Cardiac fibroblast (primary cell): ENCODE results near the gene PPDPF.

Experiments
- DNase-seq, 2 donors: peaks; one replicate each; pipeline versions ENCODE4 v3.0.0 to v3.0.0-alpha.2; 2010; ENCODE audit warnings: low read depth in 2 of 2
- H3K4me3 ChIP-seq, 2 donors: replicated peaks in 1 of 2; 1 replicate in 1 of 2; 2 replicates in 1 of 2; pipeline ENCODE4 v1.5.1; 2011; ENCODE audit warnings: low read depth in 2 of 2, low read length in 2 of 2, mild to moderate bottlenecking in 2 of 2, moderate library complexity in 1 of 2
- TF ChIP-seq, protein P1 (sequence below): IDR thresholded peaks from one replicate; pipeline ENCODE4 v1.5.1; 2011; ENCODE audit warnings: low read depth, mild to moderate bottlenecking, low read length, inconsistent platforms

The PPDPF gene

DNA sequence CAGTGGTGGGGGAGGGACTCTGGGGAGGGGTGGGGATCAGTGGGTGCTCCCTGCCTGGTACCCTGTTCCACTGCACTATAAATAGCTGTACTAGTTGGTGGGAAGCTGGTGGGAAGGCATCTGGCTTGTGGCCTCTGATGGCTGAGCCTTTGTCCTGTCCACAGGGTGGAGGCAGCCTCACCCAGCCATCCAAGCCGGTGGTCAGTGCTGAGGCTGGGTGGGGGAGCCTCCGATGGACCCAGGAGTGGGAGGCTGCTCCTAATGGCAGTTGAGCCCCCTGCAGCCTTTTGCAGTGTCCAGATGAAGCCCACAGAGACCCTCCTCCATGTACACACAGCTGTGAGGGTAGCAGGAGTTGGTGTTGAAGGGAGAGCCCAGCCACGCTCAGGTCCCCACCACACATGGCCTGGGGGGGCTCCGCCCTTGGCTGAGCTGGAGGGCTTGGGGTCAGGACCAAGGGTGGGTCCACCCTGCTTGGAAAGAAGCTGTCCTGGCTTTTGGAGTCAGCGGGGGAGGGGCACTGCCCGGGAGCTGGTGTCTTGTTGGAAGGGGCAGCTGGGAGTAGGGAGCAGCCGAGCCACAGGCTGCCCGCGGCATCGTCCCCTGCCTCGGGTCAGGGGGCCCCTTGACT is 2.5 kb downstream of the PPDPF start:
- no peak for DNase-seq

DNA sequence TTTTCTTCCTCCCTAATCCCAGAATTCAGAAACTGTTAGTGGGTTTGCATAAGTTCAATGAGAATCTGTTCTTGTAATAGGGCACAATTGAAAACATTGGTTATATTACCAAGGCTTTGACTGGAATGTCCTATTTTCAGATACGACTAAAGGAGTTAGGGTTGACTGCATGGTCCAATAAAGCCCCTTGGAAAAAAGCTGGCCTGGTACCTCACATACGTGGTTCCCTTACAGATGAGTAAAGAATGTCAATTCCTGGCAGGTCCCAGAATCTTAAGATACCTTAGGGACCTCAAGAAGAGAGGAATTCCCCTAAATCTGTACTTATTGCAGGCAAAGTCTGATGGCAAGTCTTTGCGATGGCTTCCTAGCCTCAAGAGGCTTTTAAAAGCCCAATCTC is 4.6 kb downstream of the PPDPF start:
- H3K4me3 ChIP-seq, result no peak overlapping the region
- peak in 1 of 2 donors; percentile 18 for DNase-seq
- TF ChIP-seq, protein P1, sequence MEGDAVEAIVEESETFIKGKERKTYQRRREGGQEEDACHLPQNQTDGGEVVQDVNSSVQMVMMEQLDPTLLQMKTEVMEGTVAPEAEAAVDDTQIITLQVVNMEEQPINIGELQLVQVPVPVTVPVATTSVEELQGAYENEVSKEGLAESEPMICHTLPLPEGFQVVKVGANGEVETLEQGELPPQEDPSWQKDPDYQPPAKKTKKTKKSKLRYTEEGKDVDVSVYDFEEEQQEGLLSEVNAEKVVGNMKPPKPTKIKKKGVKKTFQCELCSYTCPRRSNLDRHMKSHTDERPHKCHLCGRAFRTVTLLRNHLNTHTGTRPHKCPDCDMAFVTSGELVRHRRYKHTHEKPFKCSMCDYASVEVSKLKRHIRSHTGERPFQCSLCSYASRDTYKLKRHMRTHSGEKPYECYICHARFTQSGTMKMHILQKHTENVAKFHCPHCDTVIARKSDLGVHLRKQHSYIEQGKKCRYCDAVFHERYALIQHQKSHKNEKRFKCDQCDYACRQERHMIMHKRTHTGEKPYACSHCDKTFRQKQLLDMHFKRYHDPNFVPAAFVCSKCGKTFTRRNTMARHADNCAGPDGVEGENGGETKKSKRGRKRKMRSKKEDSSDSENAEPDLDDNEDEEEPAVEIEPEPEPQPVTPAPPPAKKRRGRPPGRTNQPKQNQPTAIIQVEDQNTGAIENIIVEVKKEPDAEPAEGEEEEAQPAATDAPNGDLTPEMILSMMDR, result no peak

More for the DNA sequence above, 2.5 kb downstream of the PPDPF start:
- H3K4me3 ChIP-seq, result no peak overlapping the region
- TF ChIP-seq, protein P1, result no peak

DNA sequence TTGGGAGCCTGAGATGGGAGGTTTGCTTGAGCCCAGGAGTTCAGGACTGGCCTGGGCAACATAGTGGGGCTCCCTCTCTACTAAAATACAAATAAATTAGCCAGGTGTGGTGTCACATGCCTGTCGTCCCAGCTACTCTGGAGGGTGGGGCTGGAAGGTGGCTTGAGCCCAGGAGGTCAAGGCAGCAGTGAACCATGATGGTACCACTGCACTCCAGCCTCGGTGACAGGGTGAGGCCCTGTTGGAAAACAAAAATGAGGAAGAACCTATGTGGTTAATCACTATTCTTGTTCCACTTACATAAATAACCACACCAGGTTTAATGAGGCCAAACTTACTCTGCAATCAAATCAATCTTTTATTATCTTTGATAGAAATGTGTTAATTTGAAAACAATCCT is 5.4 kb downstream of the PPDPF start:
- no peak for DNase-seq
- no peak overlapping the region for H3K4me3 ChIP-seq
- TF ChIP-seq, protein P1, result no peak

DNA sequence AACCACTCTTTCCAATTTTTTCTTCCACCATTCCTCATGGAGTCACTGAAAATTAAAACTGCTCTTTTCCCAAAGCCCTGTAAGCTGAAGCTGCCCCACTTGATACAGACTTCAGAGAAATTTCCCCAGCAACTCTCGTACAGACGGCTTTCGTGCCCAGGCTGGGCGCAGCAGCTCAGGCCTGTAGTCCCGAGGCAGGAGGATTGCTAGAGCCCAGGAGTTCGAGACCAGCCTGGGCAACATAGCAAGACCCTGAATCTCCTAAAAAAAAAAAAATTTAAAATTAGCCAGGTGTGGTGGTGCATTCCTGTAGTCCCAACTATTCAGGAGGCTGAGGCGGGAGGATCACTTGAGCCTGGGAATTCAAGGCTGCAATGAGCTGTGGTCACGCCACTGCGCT is 6.6 kb downstream of the PPDPF start:
- TF ChIP-seq, protein P1, result no peak
- H3K4me3 ChIP-seq, result no peak overlapping the region
- no peak for DNase-seq

DNA sequence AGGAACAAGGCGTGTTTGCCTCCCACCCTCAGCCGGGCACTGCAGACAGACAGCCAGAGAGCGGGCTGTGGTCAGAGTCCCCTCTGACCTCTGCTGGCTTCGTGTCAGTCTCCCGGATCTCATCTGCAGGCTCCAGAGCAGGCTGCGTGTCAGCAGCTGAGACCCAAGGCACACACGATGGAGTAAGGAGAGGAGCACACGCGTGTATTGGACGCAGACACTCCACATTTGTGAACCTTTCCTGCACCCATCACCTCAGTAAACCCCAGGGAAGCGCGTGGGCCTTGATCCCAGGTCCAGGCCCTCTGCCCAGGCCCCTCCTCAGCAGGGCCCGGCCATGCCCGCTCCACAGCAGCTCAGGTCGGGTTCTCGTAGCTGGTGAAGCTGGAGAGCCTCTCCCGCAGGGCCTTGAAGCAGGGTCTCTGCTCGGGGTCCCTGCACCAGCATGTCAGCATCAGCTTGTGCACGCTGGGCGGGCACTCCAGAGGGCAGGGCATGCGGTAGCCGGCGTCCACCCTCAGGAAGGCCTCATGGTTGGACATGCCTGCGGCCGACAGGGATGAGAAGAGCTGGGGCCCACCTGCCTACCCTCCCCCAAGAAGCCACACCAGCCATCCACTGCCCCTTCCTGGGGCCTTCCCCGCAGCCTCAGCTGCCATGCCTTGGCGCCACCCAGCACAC is 8.8 kb downstream of the PPDPF start:
- no peak overlapping the region for H3K4me3 ChIP-seq
- TF ChIP-seq, protein P1, result no peak
- no peak for DNase-seq

DNA sequence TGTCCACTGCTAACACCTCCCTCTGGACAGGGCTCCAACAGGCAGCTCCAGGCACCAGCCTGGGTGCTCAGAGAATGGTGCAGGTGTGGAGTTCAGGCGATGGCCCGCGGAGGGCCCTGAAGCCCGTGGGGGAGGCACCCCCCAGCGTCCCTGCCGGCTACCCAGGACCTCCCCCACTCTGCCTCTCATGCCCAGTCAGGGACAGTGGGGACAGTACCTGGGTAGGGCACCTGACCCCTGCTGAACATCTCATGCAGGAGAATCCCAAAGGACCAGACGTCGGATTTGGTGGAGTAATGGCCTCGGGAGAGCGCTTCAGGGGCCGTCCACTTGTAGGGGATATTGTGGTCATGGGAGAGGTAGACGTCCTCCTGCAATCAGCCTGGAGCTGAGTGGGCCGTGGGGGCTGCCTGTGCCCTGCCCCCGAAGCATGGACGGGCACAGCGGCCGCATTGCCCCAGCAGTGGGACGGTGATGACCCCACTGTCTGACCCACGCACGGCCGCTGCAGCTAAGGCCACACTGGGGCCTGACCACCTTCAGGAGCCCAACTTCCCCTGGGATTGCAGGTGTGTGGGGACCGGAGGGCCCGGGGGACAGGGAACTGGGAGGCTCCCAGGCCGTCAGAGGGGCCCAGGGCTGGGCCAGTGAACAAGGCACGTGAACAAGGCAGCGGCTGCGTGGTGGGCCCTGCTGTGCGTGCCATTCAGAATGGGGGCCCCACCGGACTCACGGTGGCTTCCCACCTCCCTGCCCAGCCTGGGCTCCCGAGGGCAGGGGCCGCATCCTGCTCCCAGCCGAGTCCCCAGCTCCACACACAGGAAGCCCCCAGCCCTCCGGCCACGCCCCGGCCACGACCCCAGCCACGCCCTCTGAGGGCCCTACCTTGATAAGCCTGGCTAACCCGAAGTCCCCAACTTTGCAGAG is 9.6 kb downstream of the PPDPF start:
- DNase-seq, result no peak
- H3K4me3 ChIP-seq, result no peak overlapping the region

More for the DNA sequence above, 9.6 kb downstream of the PPDPF start:
- TF ChIP-seq, protein P1, result no peak
